GM12872 (cell line): ENCODE results near the gene SSC5D.

Experiments
- TF ChIP-seq, protein P1 (sequence below): IDR thresholded peaks from 3 replicates; pipeline ENCODE4 v1.5.1; 2011; ENCODE audit warnings: low read depth, mild to moderate bottlenecking, low read length, moderate library complexity; ENCODE audit not compliant: insufficient read depth

Gene SSC5D

GRCh38 chr19:55538132-55538531 lies 49.9 kb downstream of the SSC5D start:
- TF ChIP-seq, protein P1, sequence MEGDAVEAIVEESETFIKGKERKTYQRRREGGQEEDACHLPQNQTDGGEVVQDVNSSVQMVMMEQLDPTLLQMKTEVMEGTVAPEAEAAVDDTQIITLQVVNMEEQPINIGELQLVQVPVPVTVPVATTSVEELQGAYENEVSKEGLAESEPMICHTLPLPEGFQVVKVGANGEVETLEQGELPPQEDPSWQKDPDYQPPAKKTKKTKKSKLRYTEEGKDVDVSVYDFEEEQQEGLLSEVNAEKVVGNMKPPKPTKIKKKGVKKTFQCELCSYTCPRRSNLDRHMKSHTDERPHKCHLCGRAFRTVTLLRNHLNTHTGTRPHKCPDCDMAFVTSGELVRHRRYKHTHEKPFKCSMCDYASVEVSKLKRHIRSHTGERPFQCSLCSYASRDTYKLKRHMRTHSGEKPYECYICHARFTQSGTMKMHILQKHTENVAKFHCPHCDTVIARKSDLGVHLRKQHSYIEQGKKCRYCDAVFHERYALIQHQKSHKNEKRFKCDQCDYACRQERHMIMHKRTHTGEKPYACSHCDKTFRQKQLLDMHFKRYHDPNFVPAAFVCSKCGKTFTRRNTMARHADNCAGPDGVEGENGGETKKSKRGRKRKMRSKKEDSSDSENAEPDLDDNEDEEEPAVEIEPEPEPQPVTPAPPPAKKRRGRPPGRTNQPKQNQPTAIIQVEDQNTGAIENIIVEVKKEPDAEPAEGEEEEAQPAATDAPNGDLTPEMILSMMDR, result no peak

DNA sequence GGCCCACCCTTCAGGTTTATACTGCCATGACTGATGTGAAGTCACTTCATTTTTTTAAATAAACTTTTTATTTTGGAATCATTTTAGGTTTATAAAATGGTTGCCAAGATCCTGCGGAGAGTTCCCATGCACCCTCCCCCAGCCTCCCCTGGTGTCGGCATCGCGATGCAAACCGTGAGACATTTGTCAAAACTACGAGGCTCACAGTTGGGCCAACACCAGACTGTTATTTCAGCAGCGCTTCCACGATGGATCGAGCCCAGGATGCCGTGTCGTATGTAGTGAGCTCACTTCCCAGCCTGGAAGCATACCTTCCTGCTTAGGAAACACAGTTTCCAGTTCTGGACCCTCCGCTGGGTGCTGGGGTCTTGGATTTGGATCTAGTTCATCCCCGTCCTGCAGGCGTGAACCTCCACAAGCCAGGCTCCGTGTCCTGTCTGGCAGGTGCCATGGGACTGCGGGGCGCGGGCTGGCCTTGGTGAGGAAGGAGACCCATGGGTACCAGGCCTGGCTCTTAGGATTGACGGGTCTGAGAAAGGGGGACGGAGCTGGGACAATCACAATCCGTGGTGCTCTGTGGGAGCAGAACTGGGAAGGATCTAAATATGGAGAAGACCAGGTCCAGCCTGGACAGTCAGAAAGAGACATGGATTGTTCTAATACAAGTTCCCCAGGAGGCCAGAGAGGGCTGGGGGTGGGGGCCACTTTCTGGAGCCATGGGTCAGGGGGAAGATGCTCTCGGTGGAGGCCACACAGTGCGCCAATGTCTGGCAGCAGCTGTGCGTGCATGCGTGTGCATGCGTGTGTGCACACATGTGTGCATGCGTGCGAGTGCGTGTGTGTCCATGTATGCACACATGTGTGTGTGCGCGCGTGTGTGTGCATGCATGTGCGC lies 51.1 kb downstream of the SSC5D start:
- TF ChIP-seq, protein P1, result no peak

DNA sequence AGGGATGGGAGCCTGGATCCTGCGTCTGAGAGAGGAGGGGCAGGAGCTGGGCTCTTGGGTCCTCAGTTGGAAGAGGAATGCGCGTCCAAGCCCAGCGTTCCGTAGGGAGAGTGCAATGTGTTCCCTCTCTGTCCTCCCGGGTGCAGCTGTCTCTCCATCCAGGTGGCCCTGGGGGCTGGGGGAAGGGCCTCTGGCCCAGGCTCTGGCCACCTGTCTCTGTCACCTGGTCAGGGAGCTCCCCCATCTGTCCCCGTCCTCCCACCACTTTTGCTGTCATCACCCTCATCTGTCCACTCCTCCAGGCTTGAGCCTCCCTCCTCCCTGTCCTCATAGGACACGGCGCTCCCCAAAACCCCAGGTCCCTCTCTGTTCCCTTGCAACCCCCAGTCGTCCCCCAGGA lies 52.4 kb downstream of the SSC5D start:
- TF ChIP-seq, protein P1, result no peak

GRCh38 chr19:55541091-55541490 lies 52.9 kb downstream of the SSC5D start:
- TF ChIP-seq, protein P1, result no peak

DNA sequence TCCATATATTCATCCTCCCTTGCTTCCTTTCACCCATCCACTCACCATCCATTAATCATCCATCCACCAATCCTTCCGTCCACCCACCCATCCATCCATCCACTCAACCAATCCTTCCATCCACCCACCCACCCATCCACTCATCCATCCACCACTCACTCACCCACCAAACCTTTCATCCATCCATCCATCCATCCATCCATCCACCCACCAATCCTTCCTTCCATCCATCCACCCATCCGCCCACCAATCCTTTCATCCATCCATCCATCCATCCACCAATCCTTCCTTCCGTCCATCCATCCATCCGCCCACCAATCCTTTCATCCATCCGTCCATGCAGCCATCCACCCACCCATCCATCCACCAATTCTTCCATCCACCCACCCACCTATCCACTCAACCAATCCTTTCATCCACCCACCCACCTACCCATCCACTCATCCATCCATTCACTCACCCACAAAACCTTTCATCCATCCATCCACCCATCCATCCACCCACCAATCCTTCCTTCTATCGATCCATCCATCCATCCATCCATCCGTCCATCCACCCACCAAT lies 54.1 kb downstream of the SSC5D start:
- TF ChIP-seq, protein P1, result no peak

DNA sequence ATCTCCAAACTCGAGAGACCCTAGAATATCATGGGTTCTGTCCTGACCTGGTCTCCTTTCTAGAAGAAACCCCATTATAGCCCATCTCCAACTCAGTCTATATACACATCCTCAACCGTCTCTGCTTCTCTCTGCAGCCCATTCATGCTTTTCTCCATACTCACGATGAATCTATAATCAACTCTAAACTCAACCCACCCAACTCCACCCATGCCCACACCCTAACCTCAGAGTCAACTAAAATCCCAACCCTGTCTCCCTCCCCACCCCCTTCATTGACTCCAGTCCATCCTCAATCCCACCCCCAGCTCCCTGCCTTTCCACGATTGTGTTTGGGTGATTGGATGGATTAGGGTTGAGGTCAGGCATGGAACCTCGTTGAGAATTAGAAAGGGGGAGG lies 55.3 kb downstream of the SSC5D start:
- TF ChIP-seq, protein P1, result no peak

DNA sequence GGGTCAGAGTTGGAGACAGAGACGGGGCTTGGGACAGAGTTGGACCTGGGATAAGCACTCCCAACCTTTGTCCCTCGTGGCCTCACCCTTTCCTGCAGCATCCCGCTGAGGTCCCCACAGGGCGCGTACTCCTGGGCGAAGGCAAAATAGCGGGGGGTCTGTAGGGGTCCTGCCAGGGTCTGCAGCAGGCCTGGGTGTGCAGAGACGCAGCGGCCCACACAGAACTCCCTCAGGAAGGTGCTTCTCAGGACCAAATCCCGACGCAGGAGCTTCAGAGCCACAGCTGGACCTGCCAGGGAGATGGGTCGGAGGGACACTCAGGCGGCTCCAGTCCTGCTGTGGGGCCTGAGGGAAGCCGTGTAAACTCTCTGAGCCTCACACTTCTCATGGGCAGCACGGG lies 55.8 kb downstream of the SSC5D start:
- TF ChIP-seq, protein P1, result no peak
